ENCODE data around the gene CTNNBL1. TPM values are rescaled to one million over a fixed set of nuclear protein-coding genes. Genes with fewer than 3 reads are reported as not detected.
"Not testable (repeated sequence)": the region's sequence is repeated elsewhere in the genome, so short reads cannot be mapped to it uniquely, and the experiment has no call there.

The CTNNBL1 gene
- total and polyA plus RNA-seq, 2 donors (not counting 1 experiment from before 2014, with no cell fraction given), result 31.3 to 39.0 TPM

GRCh38 chr20:37700301-37700700, 6.5 kb downstream of the CTNNBL1 start:
- Histone ChIP-seq H3K4me2 (ENCODE audit: extremely low read depth, insufficient read depth, low read length) (no peak overlapping the region), H3K36me3 (ENCODE audit: control insufficient read depth, insufficient read depth, low read length) (no peaks in the 10 kb centered on the region), H3K9me3 (ENCODE audit: control insufficient read depth, insufficient read depth, low read depth, low read length) (no peaks in the 10 kb centered on the region), H3K9ac (ENCODE audit: insufficient read depth, low read length) (no peak overlapping the region), H3K27me3 (ENCODE audit: control insufficient read depth, insufficient read depth, low read length) (no peaks in the 10 kb centered on the region), H3K79me2 (ENCODE audit: control insufficient read depth, insufficient read depth, low read length) (peaks cover 14% of the 10 kb centered on the region), H3K4me3 (replicated peaks in 1 of 4; ENCODE audit: control extremely low read depth in 1 of 4, insufficient read depth in 1 of 4, low read depth in 3 of 4, low read length in 4 of 4) (no peak overlapping the region), H3K27ac (ENCODE audit: insufficient read depth, low read length) (no peak overlapping the region), H2AFZ (ENCODE audit: low read length) (no peak overlapping the region), H4K20me1 (ENCODE audit: control insufficient read depth, extremely low read depth, insufficient read depth, low read length) (no peaks in the 10 kb centered on the region), H3K4me1 (ENCODE audit: control insufficient read depth, extremely low read depth, insufficient read depth, low read length) (no peaks in the 10 kb centered on the region)
- TF ChIP-seq EZH2 (IDR thresholded peaks at IDR 0.05; ENCODE audit: low read length, missing control alignments) (no peak), CTCF (conservative IDR thresholded peaks at IDR 0.05 in 1 of 2, IDR thresholded peaks at IDR 0.05 in 1 of 2; ENCODE audit: low read depth in 1 of 2, low read length in 2 of 2) (no peak)
- DNase-seq (ENCODE audit: low read depth in 2 of 2), result no peak

GRCh38 chr20:37701676-37702075, 7.8 kb downstream of the CTNNBL1 start:
- not testable (repeated sequence) for H3K4me2 ChIP-seq (ENCODE audit: extremely low read depth, insufficient read depth, low read length); H2AFZ ChIP-seq (ENCODE audit: low read length); H3K9ac ChIP-seq (ENCODE audit: insufficient read depth, low read length); H3K4me3 ChIP-seq (replicated peaks in 1 of 4; ENCODE audit: control extremely low read depth in 1 of 4, insufficient read depth in 1 of 4, low read depth in 3 of 4, low read length in 4 of 4); H3K4me1 ChIP-seq (ENCODE audit: control insufficient read depth, extremely low read depth, insufficient read depth, low read length); H3K27me3 ChIP-seq (ENCODE audit: control insufficient read depth, insufficient read depth, low read length); H3K9me3 ChIP-seq (ENCODE audit: control insufficient read depth, insufficient read depth, low read depth, low read length); H3K36me3 ChIP-seq (ENCODE audit: control insufficient read depth, insufficient read depth, low read length); H3K79me2 ChIP-seq (ENCODE audit: control insufficient read depth, insufficient read depth, low read length); H4K20me1 ChIP-seq (ENCODE audit: control insufficient read depth, extremely low read depth, insufficient read depth, low read length)
- peak overlapping the region; percentile 67 for H3K27ac ChIP-seq (ENCODE audit: insufficient read depth, low read length)
- peak in 1 of 2 donors; percentile 94 for DNase-seq (ENCODE audit: low read depth in 2 of 2)

- Histone ChIP-seq H3K4me3 (replicated peaks in 1 of 4; ENCODE audit: control extremely low read depth in 1 of 4, insufficient read depth in 1 of 4, low read depth in 3 of 4, low read length in 4 of 4) (no peak overlapping the region), H4K20me1 (ENCODE audit: control insufficient read depth, extremely low read depth, insufficient read depth, low read length) (no peaks in the 10 kb centered on the region), H3K9ac (ENCODE audit: insufficient read depth, low read length) (no peak overlapping the region), H2AFZ (ENCODE audit: low read length) (no peak overlapping the region), H3K4me2 (ENCODE audit: extremely low read depth, insufficient read depth, low read length) (no peak overlapping the region), H3K36me3 (ENCODE audit: control insufficient read depth, insufficient read depth, low read length) (no peaks in the 10 kb centered on the region), H3K9me3 (ENCODE audit: control insufficient read depth, insufficient read depth, low read depth, low read length) (no peaks in the 10 kb centered on the region), H3K27me3 (ENCODE audit: control insufficient read depth, insufficient read depth, low read length) (no peaks in the 10 kb centered on the region), H3K79me2 (ENCODE audit: control insufficient read depth, insufficient read depth, low read length) (peaks cover 4% of the 10 kb centered on the region), H3K27ac (ENCODE audit: insufficient read depth, low read length) (peak overlapping the region; percentile 67), H3K4me1 (ENCODE audit: control insufficient read depth, extremely low read depth, insufficient read depth, low read length) (no peaks in the 10 kb centered on the region)
- TF ChIP-seq CTCF (conservative IDR thresholded peaks at IDR 0.05 in 1 of 2, IDR thresholded peaks at IDR 0.05 in 1 of 2; ENCODE audit: low read depth in 1 of 2, low read length in 2 of 2), result no peak
- TF ChIP-seq EZH2 (IDR thresholded peaks at IDR 0.05; ENCODE audit: low read length, missing control alignments), result no peak
- DNase-seq (ENCODE audit: low read depth in 2 of 2), result no peak
Observed at GRCh38 chr20:37702403-37703034, 8.7 kb downstream of the CTNNBL1 start.
